Neutrophil (primary cell): ENCODE results near the gene TMTC1.

Experiments used
- H3K27ac ChIP-seq: fragments of 200-600 bp; sonication (generic); 2 replicates; pipeline ENCODE4 v1.5.1; 2016; ENCODE audit warnings: mild to moderate bottlenecking, moderate library complexity
- H3K27me3 ChIP-seq: fragments of 200-600 bp; sonication (generic); 2 replicates; pipeline ENCODE4 v1.6.0; 2016; ENCODE audit warnings: mild to moderate bottlenecking
- H3K36me3 ChIP-seq: fragments of 200-600 bp; sonication (generic); 2 replicates; pipeline ENCODE4 v1.5.1; 2017
- H3K4me1 ChIP-seq, 2 experiments: fragments of 200-600 bp in 1 of 2; sonication (generic) in 1 of 2; 1 replicate in 1 of 2; 2 replicates in 1 of 2; pipeline versions ENCODE4 v1.5.1 to v1.6.1; 2013 to 2016; ENCODE audit warnings: low read depth in 1 of 2, low read length in 1 of 2, mild to moderate bottlenecking in 1 of 2, moderate library complexity in 1 of 2; ENCODE audit not compliant: control insufficient read depth in 1 of 2, insufficient read depth in 1 of 2
- H3K4me3 ChIP-seq, 2 experiments: fragments of 200-600 bp in 1 of 2; sonication (generic) in 1 of 2; 1 replicate in 1 of 2; 2 replicates in 1 of 2; pipeline ENCODE4 v1.5.1; 2013 to 2016; ENCODE audit warnings: low read depth in 1 of 2, low read length in 1 of 2, mild to moderate bottlenecking in 1 of 2, moderate library complexity in 1 of 2
- H3K9me3 ChIP-seq: fragments of 200-600 bp; sonication (generic); 2 replicates; pipeline ENCODE4 v1.5.1; 2016
- TF ChIP-seq, protein P1 (sequence below): fragments of 200-600 bp; sonication (generic); IDR thresholded peaks from 2 replicates; pipeline ENCODE4 v1.5.1; 2016; ENCODE audit warnings: antibody characterized with exemption

TMTC1 gene

DNA sequence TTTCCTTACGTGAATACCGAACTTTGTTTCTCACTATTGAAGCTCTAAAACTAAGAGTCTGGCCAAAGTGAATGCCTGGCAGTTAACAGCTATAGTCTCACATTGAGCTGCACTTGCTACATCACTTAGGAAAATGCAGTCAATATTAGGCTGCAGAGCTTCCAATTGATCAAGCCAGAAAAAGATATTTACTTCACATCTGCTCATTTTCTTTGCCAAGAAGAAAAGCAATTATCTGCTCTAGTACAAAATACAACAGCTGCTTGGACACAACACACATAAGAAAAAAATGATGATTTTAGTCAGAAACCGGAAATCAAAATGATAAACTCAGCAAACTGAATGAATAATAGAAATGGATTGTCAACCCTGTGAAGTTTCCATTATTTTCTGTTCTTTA, 45.4 kb downstream of the TMTC1 start:
- peaks cover 0 to 1% of the 10 kb centered on the region in 2 experiments for H3K4me1 ChIP-seq
- no peaks in the 10 kb centered on the region for H3K36me3 ChIP-seq
- H3K27ac ChIP-seq: no peak overlapping the region
- TF ChIP-seq, protein P1, sequence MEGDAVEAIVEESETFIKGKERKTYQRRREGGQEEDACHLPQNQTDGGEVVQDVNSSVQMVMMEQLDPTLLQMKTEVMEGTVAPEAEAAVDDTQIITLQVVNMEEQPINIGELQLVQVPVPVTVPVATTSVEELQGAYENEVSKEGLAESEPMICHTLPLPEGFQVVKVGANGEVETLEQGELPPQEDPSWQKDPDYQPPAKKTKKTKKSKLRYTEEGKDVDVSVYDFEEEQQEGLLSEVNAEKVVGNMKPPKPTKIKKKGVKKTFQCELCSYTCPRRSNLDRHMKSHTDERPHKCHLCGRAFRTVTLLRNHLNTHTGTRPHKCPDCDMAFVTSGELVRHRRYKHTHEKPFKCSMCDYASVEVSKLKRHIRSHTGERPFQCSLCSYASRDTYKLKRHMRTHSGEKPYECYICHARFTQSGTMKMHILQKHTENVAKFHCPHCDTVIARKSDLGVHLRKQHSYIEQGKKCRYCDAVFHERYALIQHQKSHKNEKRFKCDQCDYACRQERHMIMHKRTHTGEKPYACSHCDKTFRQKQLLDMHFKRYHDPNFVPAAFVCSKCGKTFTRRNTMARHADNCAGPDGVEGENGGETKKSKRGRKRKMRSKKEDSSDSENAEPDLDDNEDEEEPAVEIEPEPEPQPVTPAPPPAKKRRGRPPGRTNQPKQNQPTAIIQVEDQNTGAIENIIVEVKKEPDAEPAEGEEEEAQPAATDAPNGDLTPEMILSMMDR: no peak
- no peaks in the 10 kb centered on the region for H3K27me3 ChIP-seq
- H3K9me3 ChIP-seq: no peaks in the 10 kb centered on the region
- H3K4me3 ChIP-seq: no peak overlapping the region

DNA sequence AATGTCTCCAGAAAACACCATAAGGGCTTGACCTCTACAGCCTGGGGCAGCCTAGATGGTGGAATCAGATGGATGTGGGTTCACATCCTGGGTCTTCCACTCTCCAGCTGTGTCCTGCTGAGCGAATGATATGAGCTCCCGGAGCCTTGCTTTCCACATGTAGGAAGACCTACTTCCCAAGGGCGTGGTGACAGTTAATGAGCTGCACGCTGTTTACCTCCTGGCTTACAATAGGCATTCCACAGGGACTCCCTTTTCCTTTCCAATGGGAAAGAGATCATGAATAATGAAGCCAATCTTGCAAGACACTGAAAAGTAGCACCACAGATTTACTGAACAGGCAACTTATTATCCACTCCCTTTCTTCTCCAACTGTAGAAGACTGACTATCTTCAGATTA, 46.1 kb downstream of the TMTC1 start:
- Histone ChIP-seq H3K4me3 (no peak overlapping the region), H3K4me1 (peaks cover 0 to 6% of the 10 kb centered on the region in 2 experiments)
- TF ChIP-seq, protein P1: no peak

DNA sequence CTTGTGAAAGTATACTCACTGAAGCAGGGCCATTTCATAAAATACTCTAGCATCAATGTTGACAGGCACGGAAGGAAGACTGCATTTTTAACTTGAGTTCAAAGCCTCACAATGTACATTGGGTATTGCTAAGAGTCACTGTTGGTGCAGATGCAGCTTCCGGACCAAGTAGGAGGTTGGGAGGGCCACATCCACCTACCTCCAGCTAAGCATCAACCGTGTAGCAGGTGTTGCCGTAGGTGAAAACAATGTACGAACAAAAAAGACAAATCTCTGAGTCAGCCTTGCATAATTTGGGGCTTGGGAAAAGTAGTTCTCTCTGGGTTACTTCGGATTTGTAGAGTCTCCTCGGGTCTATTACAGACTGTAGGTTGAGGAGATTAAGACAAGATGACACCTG, 48.1 kb downstream of the TMTC1 start:
- Histone ChIP-seq H3K4me1 (peaks cover 0 to 6% of the 10 kb centered on the region in 2 experiments), H3K9me3 (no peaks in the 10 kb centered on the region), H3K27me3 (no peaks in the 10 kb centered on the region), H3K27ac (no peak overlapping the region), H3K4me3 (no peak overlapping the region), H3K36me3 (no peaks in the 10 kb centered on the region)
- TF ChIP-seq, protein P1: no peak

More for the DNA sequence above, 46.1 kb downstream of the TMTC1 start:
- no peaks in the 10 kb centered on the region for H3K36me3 ChIP-seq
- H3K27ac ChIP-seq: no peak overlapping the region
- no peaks in the 10 kb centered on the region for H3K27me3 ChIP-seq
- H3K9me3 ChIP-seq: no peaks in the 10 kb centered on the region

DNA sequence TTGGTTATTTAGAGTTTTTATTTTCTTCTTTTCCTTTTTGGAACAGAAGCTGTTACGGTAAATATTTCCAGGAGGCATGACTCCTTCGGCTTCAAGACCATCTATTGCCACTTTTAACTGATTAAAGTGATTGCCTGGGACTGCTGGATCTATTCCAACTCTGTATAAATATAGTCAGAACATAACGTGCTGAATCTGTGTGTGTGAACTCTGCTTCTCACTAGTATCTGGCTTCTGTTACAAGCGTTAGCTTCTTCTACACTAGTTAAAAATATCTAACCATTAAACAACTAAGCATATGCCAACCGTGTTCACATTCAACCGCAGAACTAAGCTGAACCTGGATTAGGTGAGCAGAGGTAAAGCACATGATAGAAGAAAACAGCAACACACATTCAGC, 49.0 kb downstream of the TMTC1 start:
- H3K4me3 ChIP-seq: no peak overlapping the region
- H3K27ac ChIP-seq: no peak overlapping the region
- peaks cover 7% of the 10 kb centered on the region for H3K27me3 ChIP-seq
- H3K9me3 ChIP-seq: no peaks in the 10 kb centered on the region
- TF ChIP-seq, protein P1: no peak
- no peaks in the 10 kb centered on the region for H3K36me3 ChIP-seq
- peaks cover 0 to 6% of the 10 kb centered on the region in 2 experiments for H3K4me1 ChIP-seq

DNA sequence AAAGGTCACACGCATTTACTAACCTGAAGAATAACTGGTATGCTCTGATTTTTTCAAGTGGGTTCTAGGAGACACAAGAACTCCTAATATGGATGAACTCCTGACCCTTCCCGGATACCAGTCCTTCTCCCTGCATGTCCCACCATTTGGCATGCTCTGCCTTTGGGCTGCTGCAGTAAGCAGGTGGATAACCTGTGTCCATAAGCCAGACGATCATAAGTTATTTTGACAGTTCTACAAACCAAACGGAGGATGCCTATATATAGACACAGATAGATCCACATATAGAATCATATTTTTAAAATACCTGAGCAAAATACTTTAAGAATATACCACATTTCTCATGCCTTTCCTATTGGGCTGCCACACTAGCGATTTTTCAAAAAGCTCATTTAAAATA, 49.4 kb downstream of the TMTC1 start:
- Histone ChIP-seq H3K9me3 (no peaks in the 10 kb centered on the region), H3K27me3 (peaks cover 7% of the 10 kb centered on the region), H3K4me1 (peaks cover 0 to 6% of the 10 kb centered on the region in 2 experiments), H3K36me3 (no peaks in the 10 kb centered on the region), H3K27ac (no peak overlapping the region), H3K4me3 (no peak overlapping the region)
- TF ChIP-seq, protein P1: no peak

DNA sequence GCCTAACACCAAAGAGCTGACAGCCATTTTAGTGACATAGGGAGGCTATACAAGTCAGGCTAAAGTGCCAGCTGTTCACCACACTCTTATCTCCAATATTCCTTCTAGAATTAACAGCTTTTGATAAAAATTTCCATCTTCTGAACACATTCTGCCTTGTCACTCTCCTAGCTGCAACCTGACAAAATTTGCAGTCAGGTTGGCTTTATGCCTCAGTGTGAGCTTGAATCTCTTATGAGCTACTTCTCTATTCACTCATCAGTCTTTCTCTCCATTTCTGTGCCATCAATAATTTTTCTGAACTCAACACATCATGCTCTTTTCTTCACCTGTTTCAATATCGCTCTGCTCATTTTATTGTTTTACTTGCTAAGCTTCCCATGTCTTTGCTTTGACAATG, 50.2 kb downstream of the TMTC1 start:
- Histone ChIP-seq H3K4me1 (peaks cover 0 to 6% of the 10 kb centered on the region in 2 experiments), H3K36me3 (no peaks in the 10 kb centered on the region), H3K9me3 (no peaks in the 10 kb centered on the region), H3K27me3 (peaks cover 7% of the 10 kb centered on the region), H3K27ac (peak overlapping the region; percentile 23), H3K4me3 (no peak overlapping the region)
- TF ChIP-seq, protein P1: no peak
